HCT116 (cell line): ENCODE results near the gene CST8. TPM values are rescaled to one million over a fixed set of nuclear protein-coding genes. Genes with fewer than 3 reads are reported as not detected.

Source experiments
- ATAC-seq: fragments of 200-7000 bp; cut with Tn5 transposase; 2 replicates; pipeline ENCODE4 v1.9.1; 2020; ENCODE audit warnings: mild to moderate bottlenecking, moderate library complexity
- BruUV-seq: library from RNA; stranded (reverse); fragments of 400-500 nt; replicated peaks from 2 replicates; lab custom pipeline; 2021; lab: Mats Ljungman, UMichigan
- CTCF ChIA-PET: fragments of 300-600 bp; sonication (Branson Sonifier 250); formaldehyde crosslinking; loops from one replicate; lab custom pipeline; 2021; ENCODE audit warnings: antibody characterized with exemption; lab: Charles Lee
- POLR2A ChIA-PET: fragments of 300-600, 350-600 bp; sonication (Branson Sonifier 250); formaldehyde crosslinking; loops from one replicate; lab custom pipeline; 2021; ENCODE audit warnings: antibody characterized with exemption; lab: Charles Lee
- RAD21 ChIA-PET, 2 experiments: fragments of 300-600 bp; sonication (Branson Sonifier 250); formaldehyde crosslinking; loops; one replicate each; lab custom pipeline; 2023; ENCODE audit warnings: low total read pairs in 2 of 2; ENCODE audit not compliant: uncharacterized antibody in 2 of 2, unreplicated experiment in 2 of 2, low non-redundant PET in 1 of 2; lab: Charles Lee
- DNase-seq: peaks from one replicate; pipeline ENCODE4 v3.0.0-alpha.2; 2010; ENCODE audit warnings: low read depth, low spot score
- H2AFZ ChIP-seq: fragments of 200-600 bp; shearing (Covaris generic), sonication (generic); 2 replicates; pipeline ENCODE4 v1.6.1; 2017; ENCODE audit warnings: low read depth, mixed run types, mixed read lengths, antibody characterized with exemption, low read length; ENCODE audit not compliant: poor library complexity, severe bottlenecking
- H3K27ac ChIP-seq: 2 replicates; pipeline ENCODE4 v1.5.1; 2012; ENCODE audit warnings: low read depth, low read length
- H3K27me3 ChIP-seq: fragments of 200-600 bp; sonication (generic); 2 replicates; pipeline ENCODE4 v1.6.1; 2016; ENCODE audit warnings: mixed run types, low read length, mixed read lengths; ENCODE audit not compliant: insufficient read depth
- H3K36me3 ChIP-seq, 2 experiments: fragments of 200-500 bp in 1 of 2; fragments of 200-600 bp in 1 of 2; sonication (Bioruptor generic) in 1 of 2; sonication (generic) in 1 of 2; 2 replicates each; pipeline versions ENCODE4 v1.5.1 to v1.6.1; 2014 to 2016; ENCODE audit warnings: low read length in 2 of 2, inconsistent platforms in 1 of 2, mixed read lengths in 1 of 2, mixed run types in 1 of 2; ENCODE audit not compliant: insufficient read depth in 2 of 2, control insufficient read depth in 1 of 2
- H3K4me1 ChIP-seq, 2 experiments: fragments of 200-600 bp in 1 of 2; sonication (generic) in 1 of 2; 2 replicates each; pipeline versions ENCODE4 v1.5.1 to v1.6.1; 2012 to 2017; ENCODE audit warnings: low read length in 2 of 2, inconsistent platforms in 1 of 2, mild to moderate bottlenecking in 1 of 2, mixed read lengths in 1 of 2, mixed run types in 1 of 2, moderate library complexity in 1 of 2; ENCODE audit not compliant: insufficient read depth in 2 of 2, control insufficient read depth in 1 of 2
- H3K4me2 ChIP-seq: fragments of 200-600 bp; sonication (generic); 2 replicates; pipeline ENCODE4 v1.6.1; 2017; ENCODE audit warnings: mixed run types, low read length, mixed read lengths
- H3K4me3 ChIP-seq, 2 experiments: fragments of 200-600 bp in 1 of 2; sonication (generic) in 1 of 2; replicated peaks in 1 of 2; 2 replicates each; pipeline ENCODE4 v1.5.1; 2011 to 2016; ENCODE audit warnings: low read length in 2 of 2, control low read depth in 1 of 2, low read depth in 1 of 2, mild to moderate bottlenecking in 1 of 2, mixed read lengths in 1 of 2, mixed run types in 1 of 2
- H3K79me2 ChIP-seq: fragments of 200-600 bp; sonication (generic); 2 replicates; pipeline ENCODE4 v1.6.1; 2017; ENCODE audit warnings: mild to moderate bottlenecking, mixed run types, low read length, moderate library complexity, mixed read lengths; ENCODE audit not compliant: insufficient read depth
- H3K9ac ChIP-seq: fragments of 200-600 bp; sonication (generic); 2 replicates; pipeline ENCODE4 v1.6.1; 2016; ENCODE audit warnings: low read length, mixed read lengths
- H3K9me2 ChIP-seq: fragments of 200-600 bp; sonication (generic), shearing (Covaris generic); 2 replicates; pipeline ENCODE4 v1.6.1; 2017; ENCODE audit warnings: mixed run types, mild to moderate bottlenecking, moderate library complexity; ENCODE audit not compliant: insufficient read depth
- H3K9me3 ChIP-seq, 2 experiments: fragments of 200-500 bp in 1 of 2; fragments of 200-600 bp in 1 of 2; sonication (Bioruptor generic) in 1 of 2; sonication (generic) in 1 of 2; 2 replicates each; pipeline ENCODE4 v1.6.1; 2014 to 2017; ENCODE audit warnings: low read length in 2 of 2, mixed read lengths in 2 of 2, inconsistent platforms in 1 of 2, low read depth in 1 of 2, mild to moderate bottlenecking in 1 of 2, mixed run types in 1 of 2, moderate library complexity in 1 of 2; ENCODE audit not compliant: control insufficient read depth in 1 of 2, insufficient read depth in 1 of 2
- H4K20me1 ChIP-seq: fragments of 200-600 bp; sonication (generic), shearing (Covaris generic); 2 replicates; pipeline ENCODE4 v1.6.1; 2017; ENCODE audit warnings: mixed run types, mild to moderate bottlenecking, moderate library complexity; ENCODE audit not compliant: insufficient read depth
- CBX3 ChIP-seq: IDR thresholded peaks from 2 replicates; pipeline ENCODE4 v1.6.1; 2012; ENCODE audit warnings: low read depth
- EGR1 ChIP-seq: IDR thresholded peaks from 2 replicates; pipeline ENCODE4 v1.6.1; 2012; ENCODE audit warnings: low read depth
- JUND ChIP-seq: IDR thresholded peaks from 2 replicates; pipeline ENCODE4 v1.6.1; 2012
- POLR2A ChIP-seq: IDR thresholded peaks from 2 replicates; pipeline ENCODE4 v1.7.0; 2011; ENCODE audit warnings: borderline replicate concordance; ENCODE audit not compliant: insufficient read depth, insufficient read length; ENCODE audit errors: extremely low read depth
- POLR2AphosphoS5 ChIP-seq: IDR thresholded peaks from 2 replicates; pipeline ENCODE4 v1.6.1; 2011; ENCODE audit warnings: mild to moderate bottlenecking, low read depth, low read length, moderate library complexity
- RAD21 ChIP-seq: IDR thresholded peaks from 2 replicates; pipeline ENCODE4 v1.6.1; 2012; ENCODE audit warnings: low read depth, mild to moderate bottlenecking
- SIN3A ChIP-seq: IDR thresholded peaks from 2 replicates; pipeline ENCODE4 v1.6.1; 2012; ENCODE audit warnings: low read depth
- TCF7L2 ChIP-seq: IDR thresholded peaks from 2 replicates; pipeline ENCODE4 v1.7.0; 2011; ENCODE audit warnings: borderline replicate concordance, inconsistent platforms; ENCODE audit not compliant: insufficient read depth, insufficient read length; ENCODE audit errors: extremely low read depth
- ZFX ChIP-seq: fragments of 450-650 bp; IDR thresholded peaks from 2 replicates; pipeline ENCODE4 v1.6.1; 2017
- intact Hi-C: fragments of 100-400 bp; cut with micrococcal nuclease; formaldehyde crosslinking; loops from 2 replicates; pipeline ENCODE4 v1.10.0; 2022
- total RNA-seq: library from RNA; stranded (reverse); gene quantifications from one replicate; pipeline ENCODE4 v1.2.1, GENCODE V29; 2021; ENCODE audit not compliant: unreplicated experiment
- TF ChIP-seq, protein P1 (sequence below): IDR thresholded peaks from 2 replicates; pipeline ENCODE4 v1.6.1; 2011; ENCODE audit warnings: mild to moderate bottlenecking, low read length, moderate library complexity; ENCODE audit not compliant: insufficient replicate concordance; ENCODE audit errors: extremely low read depth
- TF ChIP-seq, protein P2 (sequence below), 3 experiments: fragments of 200-600 bp in 1 of 3; sonication (generic) in 1 of 3; IDR thresholded peaks in 2 of 3; conservative IDR thresholded peaks in 1 of 3; 2 replicates each; pipeline ENCODE4 v1.5.1; 2012 to 2017; ENCODE audit warnings: low read depth in 2 of 3, low read length in 2 of 3, antibody characterized with exemption in 1 of 3, borderline replicate concordance in 1 of 3, control low read depth in 1 of 3, mild to moderate bottlenecking in 1 of 3, mixed read lengths in 1 of 3, mixed run types in 1 of 3, moderate library complexity in 1 of 3; ENCODE audit not compliant: insufficient read depth in 1 of 3

The CST8 gene
- total RNA-seq, 1 experiment from 2014 or later: not detected

DNA sequence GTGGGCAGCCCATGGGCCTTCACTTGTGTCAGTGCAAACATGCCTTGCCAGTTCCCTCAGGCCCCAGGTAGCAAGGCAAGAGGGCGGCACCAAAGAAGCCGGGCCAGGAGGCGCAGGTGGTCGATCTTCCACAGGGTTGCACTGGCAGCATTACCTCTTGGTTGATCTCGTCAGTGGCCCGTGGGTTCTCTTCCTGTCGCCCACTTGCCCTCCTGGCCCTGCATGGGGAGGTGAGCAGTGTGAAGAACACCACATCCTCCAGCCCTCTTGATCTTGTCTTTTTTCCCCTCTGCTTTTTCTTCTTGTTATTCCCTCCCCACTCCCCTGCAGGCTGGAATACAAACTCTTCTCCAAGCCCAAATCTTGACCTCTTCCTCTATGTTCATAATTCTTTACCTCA lies 35.3 kb upstream of the CST8 start:
- ChIA-PET POLR2A (no interaction called here), CTCF (no interaction called here), RAD21 (no interaction called here)
- Histone ChIP-seq H3K27ac (no peak overlapping the region), H3K27me3 (peaks cover 13% of the 10 kb centered on the region; the same call in 1 of the 2 replicates), H3K4me3 (no peak overlapping the region), H3K79me2 (no peaks in the 10 kb centered on the region), H3K9me2 (no peaks in the 10 kb centered on the region), H3K4me1 (no peaks in the 10 kb centered on the region)
- DNase-seq: no peak
- intact Hi-C loops: no loop called here
- no peak for ATAC-seq
- TF ChIP-seq POLR2A (no peak), ZFX (no peak), SIN3A (no peak), CBX3 (no peak), JUND (no peak), EGR1 (no peak), TCF7L2 (no peak), POLR2AphosphoS5 (no peak), RAD21 (no peak)
- TF ChIP-seq, protein P1, sequence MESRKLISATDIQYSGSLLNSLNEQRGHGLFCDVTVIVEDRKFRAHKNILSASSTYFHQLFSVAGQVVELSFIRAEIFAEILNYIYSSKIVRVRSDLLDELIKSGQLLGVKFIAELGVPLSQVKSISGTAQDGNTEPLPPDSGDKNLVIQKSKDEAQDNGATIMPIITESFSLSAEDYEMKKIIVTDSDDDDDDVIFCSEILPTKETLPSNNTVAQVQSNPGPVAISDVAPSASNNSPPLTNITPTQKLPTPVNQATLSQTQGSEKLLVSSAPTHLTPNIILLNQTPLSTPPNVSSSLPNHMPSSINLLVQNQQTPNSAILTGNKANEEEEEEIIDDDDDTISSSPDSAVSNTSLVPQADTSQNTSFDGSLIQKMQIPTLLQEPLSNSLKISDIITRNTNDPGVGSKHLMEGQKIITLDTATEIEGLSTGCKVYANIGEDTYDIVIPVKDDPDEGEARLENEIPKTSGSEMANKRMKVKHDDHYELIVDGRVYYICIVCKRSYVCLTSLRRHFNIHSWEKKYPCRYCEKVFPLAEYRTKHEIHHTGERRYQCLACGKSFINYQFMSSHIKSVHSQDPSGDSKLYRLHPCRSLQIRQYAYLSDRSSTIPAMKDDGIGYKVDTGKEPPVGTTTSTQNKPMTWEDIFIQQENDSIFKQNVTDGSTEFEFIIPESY: no peak
- TF ChIP-seq, protein P2, sequence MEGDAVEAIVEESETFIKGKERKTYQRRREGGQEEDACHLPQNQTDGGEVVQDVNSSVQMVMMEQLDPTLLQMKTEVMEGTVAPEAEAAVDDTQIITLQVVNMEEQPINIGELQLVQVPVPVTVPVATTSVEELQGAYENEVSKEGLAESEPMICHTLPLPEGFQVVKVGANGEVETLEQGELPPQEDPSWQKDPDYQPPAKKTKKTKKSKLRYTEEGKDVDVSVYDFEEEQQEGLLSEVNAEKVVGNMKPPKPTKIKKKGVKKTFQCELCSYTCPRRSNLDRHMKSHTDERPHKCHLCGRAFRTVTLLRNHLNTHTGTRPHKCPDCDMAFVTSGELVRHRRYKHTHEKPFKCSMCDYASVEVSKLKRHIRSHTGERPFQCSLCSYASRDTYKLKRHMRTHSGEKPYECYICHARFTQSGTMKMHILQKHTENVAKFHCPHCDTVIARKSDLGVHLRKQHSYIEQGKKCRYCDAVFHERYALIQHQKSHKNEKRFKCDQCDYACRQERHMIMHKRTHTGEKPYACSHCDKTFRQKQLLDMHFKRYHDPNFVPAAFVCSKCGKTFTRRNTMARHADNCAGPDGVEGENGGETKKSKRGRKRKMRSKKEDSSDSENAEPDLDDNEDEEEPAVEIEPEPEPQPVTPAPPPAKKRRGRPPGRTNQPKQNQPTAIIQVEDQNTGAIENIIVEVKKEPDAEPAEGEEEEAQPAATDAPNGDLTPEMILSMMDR (IDR thresholded peaks at IDR 0.05 in 2 of 3, conservative IDR thresholded peaks at IDR 0.05 in 1 of 3; ENCODE audit: borderline replicate concordance in 1 of 3, insufficient read depth in 1 of 3, low read depth in 2 of 3, low read length in 2 of 3): no peak
- TF ChIP-seq, all 23 proteins: peak for 0
- H3K9ac ChIP-seq: no peak overlapping the region
- H4K20me1 ChIP-seq: no peaks in the 10 kb centered on the region
- no peaks in the 10 kb centered on the region for H3K36me3 ChIP-seq
- no peak overlapping the region for H3K4me2 ChIP-seq
- H2AFZ ChIP-seq: no peak overlapping the region
- no peaks in the 10 kb centered on the region for H3K9me3 ChIP-seq
- BruUV-seq: no TSS peak
